ENCODE data around the gene YJEFN3.

Gene YJEFN3

DNA sequence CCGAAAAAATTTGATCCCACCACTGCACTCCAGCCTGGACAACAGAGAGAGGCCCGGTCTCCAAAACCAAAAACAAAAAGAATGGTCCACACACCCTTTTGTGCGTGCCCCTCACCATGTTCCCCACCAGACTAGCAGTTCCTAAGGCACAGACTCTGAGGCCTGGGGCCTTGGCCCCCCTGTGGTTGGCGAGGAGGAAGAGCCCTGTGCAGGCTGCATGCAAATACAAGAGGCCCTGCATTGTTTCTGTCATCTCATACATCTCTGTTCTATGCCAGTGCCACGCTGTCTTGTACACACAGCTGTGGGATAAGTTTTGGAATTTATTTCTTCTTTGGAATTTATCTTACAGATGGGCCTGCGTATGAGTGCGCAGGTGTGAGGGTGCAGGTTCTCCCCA lies 4.7 kb upstream of the YJEFN3 start:
- DNase-seq = no peak

DNA sequence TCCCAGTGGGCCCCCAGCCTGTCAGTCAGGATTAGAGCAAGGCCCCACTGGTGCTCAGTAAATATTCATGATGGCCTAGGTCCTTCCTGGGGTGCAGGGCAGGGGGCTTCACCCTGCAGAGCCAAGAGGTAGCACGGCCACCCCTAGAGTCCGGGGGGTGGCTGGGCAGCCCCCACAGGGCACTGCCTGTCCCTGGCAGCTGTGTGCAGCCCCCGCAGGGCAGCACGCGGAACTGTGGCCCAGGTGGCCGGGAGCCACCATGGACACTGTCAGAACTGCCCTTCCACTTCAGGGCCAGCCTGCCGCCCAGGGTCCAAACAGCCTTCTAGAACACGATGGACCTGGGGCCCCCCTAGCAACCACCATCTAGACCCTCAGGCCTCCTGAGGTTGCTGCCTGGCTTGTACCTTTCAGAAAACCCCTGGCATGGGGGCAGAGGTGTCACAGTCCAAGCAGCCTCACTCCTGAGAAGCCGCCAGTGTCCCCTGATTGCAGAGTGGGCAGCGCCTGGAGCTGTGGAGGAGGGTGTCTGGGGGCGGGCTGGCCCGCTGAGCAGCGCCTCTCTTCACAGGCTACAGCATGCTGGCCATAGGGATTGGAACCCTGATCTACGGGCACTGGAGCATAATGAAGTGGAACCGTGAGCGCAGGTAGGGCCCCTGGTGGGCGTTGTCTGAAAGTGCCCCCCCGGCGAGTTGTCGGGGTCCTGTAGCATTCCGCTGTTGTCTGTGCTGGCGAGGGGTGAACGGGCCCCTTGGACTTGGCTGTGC lies 2.9 kb upstream of the YJEFN3 start:
- DNase-seq = no peak

DNA sequence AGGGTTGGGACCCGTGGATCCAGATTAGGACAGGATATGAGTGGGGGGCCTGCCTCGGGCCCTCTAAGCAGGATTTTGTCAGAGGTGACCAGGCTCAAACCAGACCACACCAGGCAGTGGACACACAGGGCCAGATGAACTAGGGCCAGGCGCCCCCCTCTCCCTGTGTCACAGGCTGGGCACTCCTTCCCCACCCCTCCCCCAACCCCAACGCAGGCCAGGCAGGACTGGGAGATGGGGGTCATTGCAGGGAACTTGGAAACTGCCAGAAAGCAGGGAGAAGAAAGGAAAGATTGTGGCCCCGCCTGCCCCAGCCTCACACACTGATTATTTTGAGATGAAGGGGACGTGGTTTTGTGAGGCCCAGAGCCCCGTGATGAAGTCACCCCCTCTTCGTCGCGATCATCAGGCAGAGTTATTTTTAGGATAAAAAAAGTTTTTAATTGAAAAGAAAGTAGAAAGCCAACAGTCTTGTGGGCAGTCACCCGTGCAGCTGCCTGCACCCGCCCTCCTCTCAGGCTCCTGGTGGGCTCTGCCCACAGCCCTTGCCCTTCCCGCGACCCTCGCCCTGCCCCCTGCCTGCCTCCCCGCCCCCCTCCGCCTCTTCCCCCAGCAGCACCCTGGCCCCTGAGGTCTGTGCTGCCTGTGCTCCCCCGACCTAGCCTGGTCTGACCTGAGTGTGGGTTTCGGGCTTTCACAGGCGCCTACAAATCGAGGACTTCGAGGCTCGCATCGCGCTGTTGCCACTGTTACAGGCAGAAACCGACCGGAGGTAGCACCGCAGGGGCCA lies 1.9 kb upstream of the YJEFN3 start:
- DNase-seq = peak in 7 of 14 donors; percentile 3 to 54 (median 21)

DNA sequence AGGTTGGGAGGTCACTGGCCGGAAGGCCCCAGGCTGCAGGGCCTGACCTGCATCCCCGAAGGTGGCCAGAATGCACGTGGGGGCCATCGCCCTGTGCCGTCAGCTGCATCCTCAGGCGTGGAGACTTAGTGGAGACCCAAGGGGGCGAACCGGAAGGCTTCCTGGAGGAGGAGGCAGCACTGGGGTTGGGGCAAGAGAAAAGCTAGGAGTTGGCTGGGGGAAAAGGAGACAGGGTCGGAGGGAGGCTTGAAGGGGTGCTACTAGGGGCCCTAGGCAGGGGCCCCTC lies 1.4 kb upstream of the YJEFN3 start:
- no peak for DNase-seq

DNA sequence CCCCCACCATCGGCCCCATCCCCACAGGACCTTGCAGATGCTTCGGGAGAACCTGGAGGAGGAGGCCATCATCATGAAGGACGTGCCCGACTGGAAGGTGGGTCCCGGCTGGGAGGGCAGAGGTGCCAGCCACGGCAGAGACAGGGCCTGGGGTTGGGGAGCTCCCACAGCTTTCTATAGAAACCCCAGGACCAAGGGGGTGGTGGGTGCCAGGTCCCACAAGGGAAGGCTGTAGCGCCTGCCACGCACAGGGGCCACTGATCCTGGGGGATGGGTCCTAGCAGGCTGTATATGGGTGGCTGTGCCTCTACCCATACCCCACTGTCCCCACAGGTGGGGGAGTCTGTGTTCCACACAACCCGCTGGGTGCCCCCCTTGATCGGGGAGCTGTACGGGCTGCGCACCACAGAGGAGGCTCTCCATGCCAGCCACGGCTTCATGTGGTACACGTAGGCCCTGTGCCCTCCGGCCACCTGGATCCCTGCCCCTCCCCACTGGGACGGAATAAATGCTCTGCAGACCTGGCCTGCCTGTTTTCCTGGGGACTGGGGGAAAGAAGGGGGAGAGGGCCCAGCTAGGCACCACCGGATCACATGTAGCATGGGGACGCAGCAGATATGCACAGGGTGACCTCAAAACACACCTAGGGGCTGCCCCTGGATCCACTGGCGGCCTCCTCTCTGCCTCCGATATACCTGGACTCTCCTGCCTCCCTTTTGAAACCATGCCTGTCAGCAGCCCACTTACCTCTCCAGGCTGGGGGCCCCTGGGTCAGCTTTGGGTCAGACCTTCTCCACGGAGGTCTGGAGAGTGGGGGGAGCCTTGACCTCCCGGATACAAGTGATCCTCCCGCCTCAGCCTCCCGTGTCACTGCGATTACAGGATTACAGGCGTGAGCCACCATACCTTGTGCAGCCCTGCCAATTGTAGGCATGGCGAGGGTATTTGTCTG lies 761 bp upstream of the YJEFN3 start:
- no peak for DNase-seq

DNA sequence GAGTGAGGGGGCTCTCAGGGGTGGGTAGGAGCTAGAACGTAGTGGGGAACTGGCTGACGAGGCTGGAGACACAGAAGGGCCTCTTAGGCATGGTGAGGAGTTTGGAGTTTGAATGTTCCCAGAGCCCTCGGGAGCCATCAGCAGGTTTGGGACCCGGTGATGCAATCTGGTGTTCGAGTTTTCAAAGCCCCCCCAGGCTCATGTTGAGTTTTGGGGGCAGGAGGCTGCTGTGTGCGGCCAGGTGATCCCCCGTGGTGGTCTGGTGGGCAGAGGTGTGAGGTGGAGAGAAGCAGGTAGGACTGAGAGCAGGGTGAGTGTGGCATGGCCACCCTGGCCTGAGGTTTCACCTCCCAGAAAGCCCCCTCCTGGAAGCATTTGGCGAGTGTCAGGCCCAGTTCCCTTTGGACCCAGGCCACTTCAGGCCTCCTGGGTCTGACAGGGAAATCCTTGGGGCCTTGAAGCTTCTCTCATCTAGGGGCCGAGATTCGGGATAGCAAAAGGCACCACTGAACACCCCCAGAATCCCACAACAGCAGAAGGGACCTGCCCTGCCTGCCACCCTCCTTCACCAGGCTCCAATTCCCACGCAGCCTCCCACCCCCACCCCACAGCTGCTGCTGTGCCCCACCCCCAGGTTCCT lies 1.2 kb downstream of the YJEFN3 start:
- DNase-seq = no peak

DNA sequence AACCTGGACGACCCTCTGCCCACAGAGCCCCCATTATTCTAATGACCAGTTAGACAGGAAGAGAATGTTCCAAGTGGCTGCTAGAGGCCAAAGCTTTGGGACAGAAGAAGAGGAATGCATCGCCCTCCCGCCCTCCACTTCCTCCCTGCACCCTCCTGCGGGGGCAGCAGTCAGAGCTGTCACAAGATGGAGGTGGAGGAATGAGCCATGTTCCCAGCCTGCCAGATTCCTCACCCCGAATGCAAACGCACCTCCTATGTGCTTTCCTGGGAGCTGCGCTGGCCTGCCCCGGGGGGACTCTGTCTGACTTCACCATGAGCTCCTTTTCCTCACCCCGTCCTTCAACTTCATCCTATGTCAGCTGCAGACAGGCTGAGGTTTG lies 1.7 kb downstream of the YJEFN3 start:
- no peak for DNase-seq

DNA sequence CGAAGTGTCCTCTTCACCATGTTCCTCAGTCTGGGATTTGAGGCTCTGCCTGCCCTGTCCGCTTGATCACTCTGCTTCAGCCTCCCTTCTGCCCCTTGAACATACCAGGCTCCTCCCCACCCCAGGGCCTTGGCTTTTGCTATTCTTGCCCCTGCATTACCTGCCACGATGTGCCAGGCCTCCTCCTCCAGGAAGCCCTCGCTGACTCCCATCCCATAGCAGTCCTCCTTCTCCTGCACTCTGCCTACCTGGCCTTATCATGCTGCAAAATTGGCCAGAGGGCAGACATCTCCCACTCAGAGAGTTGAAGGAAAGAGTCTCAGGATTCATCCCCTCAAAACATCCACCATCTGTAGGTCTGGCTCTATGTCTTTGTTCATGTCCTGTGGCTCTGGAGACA lies 2.2 kb downstream of the YJEFN3 start:
- DNase-seq = no peak

DNA sequence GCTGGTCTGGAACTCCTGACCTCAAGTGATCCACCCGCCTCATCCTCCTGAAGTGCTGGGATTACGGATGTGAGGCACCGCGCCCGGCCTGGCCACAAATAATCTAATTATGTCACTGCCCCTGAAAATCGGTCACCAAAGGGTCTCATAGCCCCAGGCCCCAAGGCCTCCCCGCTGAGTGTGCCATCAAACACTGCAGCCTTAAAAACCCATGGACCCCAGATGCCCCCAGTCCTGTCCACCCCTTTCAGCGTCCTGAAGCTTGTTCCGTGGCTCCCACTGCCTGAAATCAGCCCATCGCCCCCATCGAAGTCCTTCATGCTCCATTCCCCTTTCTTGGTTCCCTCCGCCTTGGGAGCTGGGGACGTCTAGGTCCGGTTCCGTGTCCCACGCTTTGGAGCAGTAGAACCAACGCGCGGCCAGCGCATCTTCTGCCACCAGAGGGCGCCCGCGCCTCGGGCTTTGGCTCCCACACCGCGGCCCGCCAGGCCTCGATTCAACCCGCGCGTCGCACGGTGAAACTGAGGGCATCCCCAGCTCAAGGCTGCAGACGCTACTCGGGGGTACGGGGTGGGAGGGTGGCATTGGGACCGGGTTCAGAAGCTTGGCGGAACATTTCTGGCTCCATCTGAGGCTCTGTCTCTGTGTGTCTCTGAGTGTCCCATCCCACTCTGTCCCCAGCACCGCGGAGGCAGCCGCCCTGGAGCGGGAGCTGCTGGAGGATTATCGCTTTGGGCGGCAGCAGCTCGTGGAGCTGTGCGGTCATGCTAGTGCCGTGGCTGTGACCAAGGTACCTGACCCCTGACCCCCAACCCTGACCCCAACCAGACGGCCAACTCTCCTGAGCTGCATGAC lies 3.5 kb downstream of the YJEFN3 start:
- peak in 12 of 14 donors; percentile 12 to 82 (median 50) for DNase-seq

DNA sequence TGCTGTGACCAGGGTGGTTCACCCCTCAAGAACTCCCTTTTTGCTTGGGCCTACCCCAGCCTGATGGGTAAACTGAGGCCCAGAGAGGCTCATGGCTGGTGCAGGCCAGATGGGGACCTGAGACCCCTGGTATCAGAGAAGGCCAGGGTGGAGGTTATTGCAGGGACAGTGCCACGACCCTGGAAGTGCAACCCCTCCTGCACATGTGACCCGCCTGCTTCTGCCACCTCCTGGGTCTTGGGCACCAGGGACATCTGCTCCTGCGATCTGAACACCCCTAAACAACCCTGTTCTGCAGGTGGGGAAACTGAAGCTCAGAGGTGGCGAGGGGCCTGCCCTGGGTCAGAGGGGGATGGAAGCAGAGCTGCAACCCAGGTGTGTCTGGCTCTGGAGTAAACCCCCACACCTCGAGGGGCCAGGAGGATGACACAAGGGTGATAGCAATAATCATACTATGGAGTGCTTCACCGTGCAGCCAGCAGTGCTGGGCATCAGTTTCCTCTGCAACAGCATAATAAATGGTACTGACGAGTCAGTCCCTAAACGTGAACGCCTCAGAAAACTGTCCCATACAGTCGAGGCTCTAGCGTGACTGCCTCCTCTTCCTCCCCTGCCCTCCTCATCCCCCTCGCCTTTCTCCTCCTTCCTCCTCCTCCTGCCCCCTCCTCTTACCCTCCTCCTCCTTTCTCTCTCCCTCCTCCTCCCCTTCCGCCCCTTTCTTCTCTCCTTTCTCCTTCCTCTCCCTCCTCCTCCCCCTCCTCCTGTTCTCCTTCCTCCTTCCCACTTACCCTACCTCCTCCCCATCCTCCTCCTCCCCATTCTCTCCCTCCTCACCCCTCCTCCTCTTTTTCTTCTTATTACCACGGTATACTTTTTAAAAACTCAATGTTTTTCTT lies 4.3 kb downstream of the YJEFN3 start:
- DNase-seq = no peak

DNA sequence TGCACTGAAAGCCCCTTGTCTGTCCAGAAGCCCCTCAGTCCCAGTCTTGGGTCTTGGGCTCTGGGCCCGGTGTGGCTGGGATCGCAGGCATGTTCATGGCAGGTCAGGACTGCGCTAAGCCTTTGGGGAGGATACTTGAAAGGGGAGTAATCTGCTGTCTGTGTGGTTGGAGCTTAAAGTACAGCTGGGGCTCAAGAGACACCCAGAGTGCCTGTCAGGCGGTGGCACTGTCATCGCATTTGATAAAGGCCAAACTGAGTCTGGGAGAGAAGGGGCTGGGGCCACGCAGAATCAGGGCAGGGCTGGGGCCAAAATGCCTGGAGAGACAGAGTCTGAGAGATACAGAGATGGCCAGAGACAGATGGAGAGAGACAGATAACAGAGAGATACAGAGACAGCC lies 5.1 kb downstream of the YJEFN3 start:
- no peak for DNase-seq

DNA sequence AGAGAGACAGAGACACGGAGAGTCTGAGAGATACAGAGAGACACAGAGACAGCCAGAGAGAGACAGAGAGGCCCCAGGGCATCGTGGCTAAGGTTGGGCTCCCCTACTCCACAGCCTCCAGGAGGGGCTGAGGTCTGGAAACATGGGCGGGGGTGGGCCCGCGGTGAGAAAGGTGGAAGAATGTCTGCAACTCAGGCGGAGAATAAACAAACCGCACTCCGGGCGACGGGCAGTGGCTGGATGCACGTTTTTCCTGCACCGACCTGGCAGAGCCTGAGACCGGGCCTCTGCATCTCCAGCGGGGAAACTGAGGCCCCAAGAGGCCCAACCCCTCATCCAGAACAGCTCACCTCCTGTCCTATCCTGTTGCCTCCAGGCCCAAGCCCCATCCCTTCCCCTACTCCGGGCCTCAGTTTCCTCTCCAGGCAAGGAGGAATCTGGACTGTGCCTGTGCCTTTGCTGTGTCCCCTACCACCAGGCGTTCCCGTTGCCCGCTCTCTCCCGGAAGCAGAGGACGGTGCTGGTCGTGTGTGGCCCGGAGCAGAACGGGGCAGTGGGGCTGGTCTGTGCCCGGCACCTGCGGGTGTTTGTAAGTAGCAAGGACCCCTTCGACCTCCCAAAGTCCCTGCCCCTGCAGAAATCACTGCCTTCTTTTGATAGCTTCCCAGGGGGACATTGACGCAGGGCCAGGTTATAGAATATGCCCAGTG lies 6.0 kb downstream of the YJEFN3 start:
- DNase-seq = no peak

DNA sequence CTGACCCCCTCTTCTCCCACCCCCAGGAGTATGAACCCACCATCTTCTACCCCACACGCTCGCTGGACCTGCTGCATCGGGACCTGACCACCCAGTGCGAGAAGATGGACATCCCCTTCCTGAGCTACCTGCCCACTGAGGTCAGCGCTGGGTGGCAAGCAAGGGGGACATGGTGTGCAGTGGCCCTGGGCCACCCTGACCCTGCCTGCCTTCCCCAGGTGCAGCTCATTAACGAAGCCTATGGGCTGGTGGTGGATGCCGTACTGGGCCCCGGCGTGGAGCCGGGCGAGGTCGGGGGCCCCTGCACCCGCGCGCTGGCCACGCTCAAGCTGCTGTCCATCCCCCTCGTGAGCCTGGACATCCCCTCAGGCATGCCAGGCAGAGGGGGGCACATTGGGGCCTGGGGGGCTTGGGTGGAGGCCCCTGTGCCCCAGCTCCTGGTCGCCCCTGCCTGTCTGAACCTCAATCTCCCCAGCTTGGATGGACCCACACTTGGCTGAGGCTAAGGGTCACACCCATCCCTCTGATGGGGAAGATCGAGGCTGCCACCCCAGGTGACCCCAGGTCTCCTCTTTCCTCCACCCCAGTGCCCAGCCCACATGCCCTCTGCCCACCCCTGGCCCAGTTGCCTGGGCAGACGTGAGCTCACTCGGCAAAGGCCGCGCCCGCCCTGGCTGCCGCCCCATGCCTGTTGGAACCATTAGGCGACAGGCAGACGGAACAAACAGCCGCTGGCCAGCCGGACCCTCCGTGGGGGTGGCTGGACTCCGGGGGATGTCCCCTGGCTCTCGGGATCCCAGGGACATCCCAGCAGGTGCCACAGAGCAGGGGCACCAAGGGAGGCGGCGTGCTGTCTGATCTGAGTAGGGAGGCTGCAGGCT lies 6.8 kb downstream of the YJEFN3 start:
- no peak for DNase-seq

DNA sequence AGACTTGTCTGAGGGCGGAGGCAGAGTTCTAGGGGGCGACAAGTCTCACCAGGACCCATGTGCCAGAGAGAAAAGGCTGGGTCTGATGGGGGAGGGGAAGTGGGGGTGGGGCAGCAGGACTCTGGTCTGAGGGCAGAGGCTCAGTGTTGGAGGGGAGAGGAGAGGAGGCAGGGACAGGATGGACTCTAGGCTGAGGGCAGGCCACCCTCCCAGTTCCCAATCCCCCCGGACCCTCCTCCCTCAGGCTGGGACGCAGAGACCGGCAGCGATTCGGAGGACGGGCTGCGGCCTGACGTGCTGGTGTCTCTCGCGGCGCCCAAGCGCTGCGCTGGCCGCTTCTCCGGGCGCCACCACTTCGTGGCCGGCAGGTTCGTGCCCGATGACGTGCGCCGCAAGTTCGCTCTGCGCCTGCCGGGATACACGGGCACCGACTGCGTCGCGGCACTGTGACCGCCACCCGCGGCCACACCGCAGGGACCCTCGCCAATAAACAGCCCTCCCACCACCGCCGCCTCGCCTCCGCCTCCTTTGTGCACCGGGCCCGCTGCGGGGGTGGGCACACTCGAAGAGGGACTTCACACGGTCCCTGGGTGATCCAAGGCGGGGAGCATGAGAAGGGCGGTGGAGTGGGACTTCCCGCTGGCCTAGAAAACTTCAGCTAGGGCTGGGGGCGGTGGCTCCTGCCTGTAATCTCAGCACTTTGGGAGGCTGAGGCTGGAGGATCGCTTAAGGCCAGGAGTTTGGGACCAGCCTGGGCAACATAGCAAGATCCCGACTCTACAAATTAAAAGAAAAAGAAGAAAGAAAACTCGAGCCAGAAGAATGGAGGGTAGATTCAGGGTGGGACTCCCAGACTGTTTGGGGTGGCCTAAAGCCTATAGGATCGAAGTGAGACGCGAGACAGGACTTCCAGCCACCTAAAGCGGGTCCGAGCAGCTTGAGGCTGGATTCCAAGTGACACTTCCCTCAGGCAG lies 8.7 kb downstream of the YJEFN3 start:
- no peak for DNase-seq

DNA sequence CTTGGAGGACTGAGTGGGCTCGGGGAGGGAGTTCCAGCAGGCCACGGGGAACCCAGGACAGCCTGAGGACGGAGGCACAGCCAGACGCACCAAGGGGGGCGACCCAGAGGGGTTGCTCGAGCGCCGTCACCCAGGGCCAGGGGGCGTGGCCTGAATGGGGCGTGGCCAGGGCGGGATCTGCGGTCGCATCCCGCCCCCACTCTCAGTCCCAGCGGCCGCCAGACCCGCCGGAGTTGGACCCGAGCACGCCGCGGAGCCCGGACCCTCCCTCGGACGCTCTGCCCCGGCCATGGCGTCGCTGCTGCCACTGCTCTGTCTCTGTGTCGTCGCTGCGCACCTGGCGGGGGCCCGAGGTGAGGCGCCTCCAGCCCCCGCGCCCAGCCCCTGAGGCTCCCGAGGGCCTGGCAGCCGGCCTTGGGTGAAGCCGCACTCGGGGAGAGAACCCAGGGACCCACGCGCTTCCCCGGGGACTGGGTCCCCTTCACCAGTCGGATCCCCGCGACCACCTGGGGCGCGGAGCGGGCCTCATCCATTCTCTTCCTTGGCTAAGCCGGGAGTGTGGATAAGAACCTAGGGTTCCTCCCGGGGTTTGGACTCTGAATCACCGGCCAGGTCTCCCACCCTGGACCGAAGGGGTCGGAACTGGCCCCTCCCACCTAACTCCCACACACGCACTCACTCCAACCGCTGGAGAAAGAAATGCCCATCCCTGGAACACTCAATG lies 9.5 kb downstream of the YJEFN3 start, which contains the start of gene CILP2:
Gene CILP2 (plus strand): TSS at position 205 of the 724 bp plus-strand sequence. CDS start 85 bp downstream, at position 290.
- DNase-seq = no peak

DNA sequence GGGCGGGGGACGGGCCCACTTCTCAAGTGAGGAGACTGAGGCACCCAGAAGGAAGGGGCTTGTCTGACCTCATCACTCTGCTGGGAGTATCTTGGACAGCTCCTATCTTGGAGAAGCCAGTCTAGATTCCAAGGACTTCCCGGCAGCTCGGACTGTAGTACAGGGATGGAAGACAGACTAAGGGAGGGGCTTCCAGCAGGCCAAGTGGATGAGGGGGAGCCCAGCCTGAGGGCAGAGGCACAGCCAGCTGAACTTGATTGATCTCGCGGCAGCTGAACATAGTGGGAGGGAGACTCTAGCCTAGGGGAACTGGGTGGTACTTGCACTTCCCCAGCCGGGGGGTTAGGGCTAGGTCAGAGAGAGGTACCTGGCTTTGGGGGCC lies 10.1 kb downstream of the YJEFN3 start:
- no peak for DNase-seq

DNA sequence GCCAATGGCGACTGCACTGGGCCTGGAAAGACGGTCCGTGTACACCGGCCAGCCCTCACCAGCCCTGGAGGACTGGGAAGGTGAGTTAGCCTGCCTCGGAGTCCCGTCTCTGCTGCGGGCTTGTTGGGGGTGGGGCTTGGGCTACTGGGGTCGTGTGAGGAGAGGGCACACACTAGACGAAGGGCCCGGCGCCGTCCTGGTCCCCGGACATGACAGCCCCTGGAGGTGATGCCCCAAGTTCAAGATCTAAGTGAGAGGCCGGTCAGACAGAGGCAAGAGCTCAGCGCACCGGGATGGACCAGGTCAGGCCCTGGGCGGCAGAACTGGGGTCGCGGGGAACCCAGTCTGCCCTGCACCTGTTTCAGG lies 11.0 kb downstream of the YJEFN3 start:
- DNase-seq = no peak

All from C1 segment of cervical spinal cord (tissue), 14 donors.